Measurements from ENCODE around the gene AFMID. TPM values are rescaled to one million over a fixed set of nuclear protein-coding genes. Genes with fewer than 3 reads are reported as not detected.

AFMID gene
- total and polyA plus RNA-seq, 9 of the 15 experiments (the other 6 are each of a cell fraction or from before 2014, with no cell fraction given), result 62.1 to 188 (median 74.4) TPM

- TF ChIP-seq TFE3 (CRISPR knock-in tag; IDR thresholded peaks at IDR 0.05) (no peak), HSF4 (CRISPR knock-in tag; IDR thresholded peaks at IDR 0.05; ENCODE audit: borderline replicate concordance) (no peak), PRPF4 (IDR thresholded peaks at IDR 0.05; ENCODE audit: insufficient read depth, low read depth, low read length, poor library complexity, severe bottlenecking) (no peak), ATF6 (CRISPR knock-in tag; IDR thresholded peaks at IDR 0.05) (no peak), POLR2G (IDR thresholded peaks at IDR 0.05; ENCODE audit: low read depth, low read length) (no peak), TBL1XR1 (IDR thresholded peaks at IDR 0.05; ENCODE audit: low read length in 2 of 2) (no peak), CHD2 (IDR thresholded peaks at IDR 0.05; ENCODE audit: low read depth, low read length) (no peak), SRF (CRISPR knock-in tag; IDR thresholded peaks at IDR 0.05) (no peak), ZBTB2 (IDR thresholded peaks at IDR 0.05) (no peak), CBX2 (IDR thresholded peaks at IDR 0.05; ENCODE audit: insufficient read depth, low read length, poor library complexity, severe bottlenecking) (no peak), POLR2B (IDR thresholded peaks at IDR 0.05; ENCODE audit: low read depth, partially characterized antibody) (no peak), NFXL1 (CRISPR knock-in tag; IDR thresholded peaks at IDR 0.05) (no peak)
These were observed 19.1 kb downstream of the AFMID start (continued) for GRCh38 chr17:78206298-78206697.
